Nasal cavity respiratory epithelium epithelial cell of viscerocranial mucosa (primary cell): ENCODE data around the gene OR8H1. TPM values are rescaled to one million over a fixed set of nuclear protein-coding genes. Genes with fewer than 3 reads are reported as not detected.

ENCODE experiments used
- total RNA-seq: library from RNA; depleted of rRNA; stranded (reverse); fragments of >200 nt; gene quantifications from 2 replicates; pipeline ENCODE4 v1.2.3, GENCODE V29; 2014

Gene OR8H1, protein sequence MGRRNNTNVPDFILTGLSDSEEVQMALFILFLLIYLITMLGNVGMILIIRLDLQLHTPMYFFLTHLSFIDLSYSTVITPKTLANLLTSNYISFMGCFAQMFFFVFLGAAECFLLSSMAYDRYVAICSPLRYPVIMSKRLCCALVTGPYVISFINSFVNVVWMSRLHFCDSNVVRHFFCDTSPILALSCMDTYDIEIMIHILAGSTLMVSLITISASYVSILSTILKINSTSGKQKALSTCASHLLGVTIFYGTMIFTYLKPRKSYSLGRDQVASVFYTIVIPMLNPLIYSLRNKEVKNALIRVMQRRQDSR
- not detected in 2 replicates for total RNA-seq

DNA sequence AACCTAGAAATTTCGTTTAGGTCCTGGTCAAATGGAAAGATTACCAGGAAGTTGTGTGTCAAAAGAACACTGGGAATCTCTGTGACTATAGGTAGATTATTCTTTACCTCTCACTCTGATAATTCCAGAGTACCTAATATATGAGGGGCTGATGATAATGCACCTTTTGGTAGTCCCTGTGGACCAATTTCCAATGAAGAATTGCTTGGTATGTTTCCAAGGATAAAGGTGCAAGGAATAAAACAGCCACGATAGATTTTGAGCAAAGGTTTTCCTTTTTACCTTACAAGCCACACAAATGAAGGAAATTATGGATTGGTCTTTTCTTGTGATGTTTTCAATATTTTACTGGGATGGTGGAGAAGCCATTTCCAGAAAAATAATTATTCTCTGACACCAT is at the start of gene OR8H1:
TSS of gene OR8H1 (minus strand) at position 101 of the 400 bp plus-strand sequence. CDS start 1,192 bp downstream, outside the sequence.

DNA sequence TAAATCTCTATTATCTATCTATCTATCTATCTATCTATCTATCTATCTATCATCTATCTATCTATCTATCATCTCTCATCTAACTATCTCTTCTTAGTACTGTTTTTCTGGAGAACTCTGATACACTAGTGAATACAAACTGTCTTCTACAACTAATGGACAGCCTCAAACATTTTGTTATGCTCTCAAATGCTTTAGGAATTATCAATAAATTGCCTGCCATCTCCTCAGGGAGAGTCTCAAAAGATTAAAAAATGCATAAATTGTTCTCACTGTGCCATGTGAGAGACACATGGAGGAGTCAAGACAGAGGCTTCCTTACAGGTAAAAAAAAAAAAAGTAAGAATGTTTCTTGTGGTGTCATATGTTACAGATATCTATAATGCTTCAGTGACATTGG is 22.8 kb upstream of the OR8H1 start, which contains the start of gene OR8K3:
TSS of gene OR8K3 (plus strand) at position 301 of the 400 bp plus-strand sequence. CDS start 3,163 bp downstream, outside the sequence.

DNA sequence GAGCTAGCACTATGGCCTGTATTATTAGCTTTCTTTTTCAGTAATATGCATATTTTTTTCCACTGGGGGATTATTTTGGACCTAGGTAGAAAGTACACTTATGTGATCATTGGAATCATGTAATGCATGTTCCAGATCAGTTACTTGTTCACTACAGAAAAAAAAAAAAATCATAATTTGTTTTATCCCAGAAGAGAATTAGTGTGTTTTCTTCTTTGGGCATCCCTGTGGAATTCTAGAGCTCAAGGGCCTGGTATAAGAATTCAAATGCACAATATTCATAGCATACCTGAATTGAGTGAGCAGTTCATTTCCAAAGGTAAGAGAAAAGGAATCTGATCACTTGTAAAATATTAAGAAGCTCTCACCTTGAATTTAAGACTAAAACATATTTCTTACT is 18.2 kb downstream of the OR8H1 start, which contains the start of gene OR5T1:
TSS of gene OR5T1 (plus strand) at position 301 of the 400 bp plus-strand sequence. CDS start 1,485 bp downstream, outside the sequence.

DNA sequence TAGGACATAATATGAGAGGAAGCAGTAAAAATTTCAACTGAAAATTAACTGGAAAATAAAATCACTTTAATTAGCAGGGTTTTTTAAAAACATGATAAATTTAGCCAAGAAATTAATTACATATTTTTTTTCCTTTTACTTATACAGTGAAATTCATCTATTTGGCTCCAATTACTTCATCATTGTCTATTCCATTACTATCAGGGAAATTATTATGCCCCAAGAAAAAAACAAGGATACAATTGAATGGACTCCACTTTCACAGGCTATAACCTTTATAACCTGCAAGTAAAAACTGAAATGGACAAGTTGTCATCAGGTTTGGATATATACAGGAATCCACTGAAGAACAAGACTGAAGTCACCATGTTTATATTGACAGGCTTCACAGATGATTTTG is 40.1 kb downstream of the OR8H1 start, which contains the start of gene OR5T3:
TSS of gene OR5T3 (plus strand) at position 301 of the 400 bp plus-strand sequence. CDS start at position 301, 0 bp downstream.

Other genes starting within 250 kb of the OR8H1 start
- gene OR8I2, start 198.9 kb downstream of the OR8H1 start, total RNA-seq, result not detected in 2 replicates
- not detected in 2 replicates for gene OR8H2, start 188.6 kb downstream of the OR8H1 start, total RNA-seq
- not detected in 2 replicates for gene OR8H3, start 169.9 kb downstream of the OR8H1 start, total RNA-seq
- gene OR8J3, start 152.1 kb downstream of the OR8H1 start, total RNA-seq, result not detected in 2 replicates
- gene OR8K5, start 131.9 kb downstream of the OR8H1 start, total RNA-seq, result not detected in 2 replicates
- gene OR5J2, start 115.6 kb downstream of the OR8H1 start, total RNA-seq, result not detected in 2 replicates
- not detected in 2 replicates for gene OR5T2, start 58.0 kb downstream of the OR8H1 start, total RNA-seq
- not detected in 2 replicates for gene OR5T3, start 40.0 kb downstream of the OR8H1 start, total RNA-seq
- not detected in 2 replicates for gene OR5T1, start 18.1 kb downstream of the OR8H1 start, total RNA-seq
- gene OR8K3, start 22.9 kb upstream of the OR8H1 start, total RNA-seq, result not detected in 2 replicates
- gene OR8K1, start 53.8 kb upstream of the OR8H1 start, total RNA-seq, result not detected in 2 replicates
- gene OR8J1, start 62.0 kb upstream of the OR8H1 start, total RNA-seq, result not detected in 2 replicates
- gene OR8U1, start 83.4 kb upstream of the OR8H1 start, total RNA-seq, result not detected in 2 replicates
- not detected in 2 replicates for gene OR5AL1, start 120.4 kb upstream of the OR8H1 start, total RNA-seq
- not detected in 2 replicates for gene OR5M3, start 181.1 kb upstream of the OR8H1 start, total RNA-seq
- not detected in 2 replicates for gene OR5M8, start 199.1 kb upstream of the OR8H1 start, total RNA-seq